ENCODE measurements around the gene DCST1. TPM values are rescaled to one million over a fixed set of nuclear protein-coding genes. Genes with fewer than 3 reads are reported as not detected.

The DCST1 gene
- total and polyA plus RNA-seq, 7 donors: 0.12 to 0.34 TPM; not detected in 5

DNA sequence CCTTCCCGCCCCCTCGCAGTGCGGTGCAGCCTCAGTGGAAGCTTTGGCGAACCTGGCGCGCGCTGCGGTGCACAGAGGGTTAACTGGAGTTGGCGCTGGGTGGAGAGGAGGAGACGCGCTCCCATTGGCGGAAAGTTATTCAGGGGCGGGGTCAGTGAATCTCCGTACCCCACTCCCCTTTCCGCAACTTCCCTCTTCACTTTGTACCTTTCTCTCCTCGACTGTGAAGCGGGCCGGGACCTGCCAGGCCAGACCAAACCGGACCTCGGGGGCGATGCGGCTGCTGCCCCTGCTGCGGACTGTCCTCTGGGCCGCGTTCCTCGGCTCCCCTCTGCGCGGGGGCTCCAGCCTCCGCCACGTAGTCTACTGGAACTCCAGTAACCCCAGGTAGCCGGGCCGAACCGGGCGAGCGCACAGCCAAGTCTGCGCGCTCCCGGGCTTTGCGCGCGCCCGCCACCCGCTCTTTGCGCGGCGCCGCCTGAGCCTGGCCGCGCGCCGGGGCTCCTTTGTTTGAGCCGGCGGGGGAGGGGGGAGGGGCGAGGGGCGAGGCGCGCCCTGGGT lies 30.0 kb downstream of the DCST1 start, which contains the start of gene EFNA4:
EFNA4 (plus strand) TSS at position 191 of the 561 bp plus-strand sequence; CDS start at position 275, 84 bp downstream.
- Histone ChIP-seq H3K4me3 (peak within 1 kb of the TSS; percentile 97), H3K4me1 (peaks cover 19% of the 10 kb centered on the region), H3K27ac (peak within 1 kb of the TSS; percentile 65), H3K9me3 (no peaks in the 10 kb centered on the region), H3K27me3 (ENCODE audit: insufficient read depth in 3 of 3, low read length in 2 of 3) (no peaks in the 10 kb centered on the region), H3K36me3 (ENCODE audit: insufficient read depth in 1 of 2, low read depth in 1 of 2) (peaks cover 0 to 24% of the 10 kb centered on the region in 2 donors)
- TF ChIP-seq, protein P1, sequence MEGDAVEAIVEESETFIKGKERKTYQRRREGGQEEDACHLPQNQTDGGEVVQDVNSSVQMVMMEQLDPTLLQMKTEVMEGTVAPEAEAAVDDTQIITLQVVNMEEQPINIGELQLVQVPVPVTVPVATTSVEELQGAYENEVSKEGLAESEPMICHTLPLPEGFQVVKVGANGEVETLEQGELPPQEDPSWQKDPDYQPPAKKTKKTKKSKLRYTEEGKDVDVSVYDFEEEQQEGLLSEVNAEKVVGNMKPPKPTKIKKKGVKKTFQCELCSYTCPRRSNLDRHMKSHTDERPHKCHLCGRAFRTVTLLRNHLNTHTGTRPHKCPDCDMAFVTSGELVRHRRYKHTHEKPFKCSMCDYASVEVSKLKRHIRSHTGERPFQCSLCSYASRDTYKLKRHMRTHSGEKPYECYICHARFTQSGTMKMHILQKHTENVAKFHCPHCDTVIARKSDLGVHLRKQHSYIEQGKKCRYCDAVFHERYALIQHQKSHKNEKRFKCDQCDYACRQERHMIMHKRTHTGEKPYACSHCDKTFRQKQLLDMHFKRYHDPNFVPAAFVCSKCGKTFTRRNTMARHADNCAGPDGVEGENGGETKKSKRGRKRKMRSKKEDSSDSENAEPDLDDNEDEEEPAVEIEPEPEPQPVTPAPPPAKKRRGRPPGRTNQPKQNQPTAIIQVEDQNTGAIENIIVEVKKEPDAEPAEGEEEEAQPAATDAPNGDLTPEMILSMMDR (IDR thresholded peaks at IDR 0.05): no peak
- peak; percentile 81 to 86 for DNase-seq
- 0% methylated on average over 27 to 56 of the region's 57 CpGs for WGBS, 3 donors
- ATAC-seq: peak; percentile 79 to 92 (median 85)
- intact Hi-C loops (cut with DNase I): loop anchor here in 1 of 2 donors (5.0 to 10.0 kb wide), 2 partner anchors 111 to 399 kb away; no protein-coding TSS in a partner anchor

DNA sequence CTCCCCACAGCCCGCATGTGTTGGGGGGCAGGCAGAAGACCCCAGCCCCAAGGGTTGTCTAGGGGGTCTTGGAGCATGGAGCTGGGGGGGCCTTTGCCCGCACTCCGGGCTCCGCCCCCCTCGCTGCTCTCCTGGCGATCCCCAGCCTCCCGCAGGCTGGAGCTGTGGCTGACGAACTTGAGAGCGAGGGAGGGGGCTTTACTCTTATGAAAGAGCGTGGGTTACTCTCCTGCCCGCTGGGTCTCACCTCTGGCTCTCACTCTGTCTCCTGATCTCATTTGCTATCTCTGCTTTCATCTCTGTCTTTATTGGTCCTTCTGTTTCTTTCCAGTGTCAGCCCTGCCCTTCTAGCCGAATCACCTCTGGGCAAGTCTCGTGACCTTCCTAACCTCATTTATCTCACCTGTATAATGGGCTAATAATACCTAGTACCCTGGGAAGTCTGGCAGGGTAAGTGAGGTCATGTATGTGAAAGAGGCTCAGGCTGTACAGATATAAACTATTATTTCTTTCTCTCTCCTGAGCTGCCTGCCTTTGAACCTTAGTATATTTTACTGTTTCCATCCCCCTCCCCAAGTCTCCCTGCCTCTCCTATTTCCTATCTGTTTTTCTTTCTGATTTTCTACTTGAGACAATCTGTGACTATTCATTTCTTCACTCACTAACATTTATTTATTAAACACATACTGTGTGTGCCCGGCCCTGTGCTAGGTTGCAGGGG lies 30.6 kb downstream of the DCST1 start:
- H3K9me3 ChIP-seq: no peaks in the 10 kb centered on the region
- DNase-seq (no peak), ATAC-seq (peak; percentile 2 to 13 (median 4))
- H3K4me3 ChIP-seq: peak overlapping the region; percentile 97
- no peaks in the 10 kb centered on the region for H3K27me3 ChIP-seq (ENCODE audit: insufficient read depth in 3 of 3, low read length in 2 of 3)
- H3K36me3 ChIP-seq (ENCODE audit: insufficient read depth in 1 of 2, low read depth in 1 of 2): peaks cover 0 to 18% of the 10 kb centered on the region in 2 donors
- WGBS, 3 donors: 14 to 15% (median 14%) methylated on average over 14 of the region's 14 CpGs
- peaks cover 19% of the 10 kb centered on the region for H3K4me1 ChIP-seq
- H3K27ac ChIP-seq: peak overlapping the region; percentile 65
- TF ChIP-seq, protein P1 (IDR thresholded peaks at IDR 0.05): no peak
- intact Hi-C loops (cut with DNase I): loop anchor here in 1 of 2 donors (5.0 to 10.0 kb wide), 2 partner anchors 112 to 399 kb away; no protein-coding TSS in a partner anchor

DNA sequence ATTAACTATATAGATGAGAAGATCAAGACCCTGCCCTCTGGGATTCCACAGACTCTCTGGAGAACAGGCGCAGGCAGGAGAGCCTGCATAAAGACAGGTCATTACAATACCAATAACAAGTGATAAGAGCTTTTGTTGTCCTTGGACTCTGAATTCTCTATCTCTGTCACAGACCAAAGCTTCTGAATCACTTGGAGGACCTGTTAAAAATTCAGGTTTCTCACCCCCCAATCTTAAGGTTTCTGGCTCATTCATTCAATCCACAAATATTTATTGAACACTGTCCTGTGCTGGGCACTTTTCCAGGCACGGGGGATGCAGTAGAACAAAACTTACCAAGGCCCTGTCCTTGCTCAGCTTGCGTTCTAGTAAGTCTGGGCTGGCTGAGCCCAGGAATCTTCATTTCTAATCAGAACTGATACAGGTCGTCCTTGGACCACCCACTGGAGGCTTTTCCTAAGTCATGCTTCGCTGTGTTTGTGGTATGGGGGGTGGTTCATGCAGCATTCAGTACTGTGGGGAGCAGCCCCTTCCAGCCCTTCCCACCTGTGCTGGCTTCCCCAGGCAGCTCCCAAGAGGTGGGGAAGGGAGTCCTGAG lies 31.3 kb downstream of the DCST1 start:
- intact Hi-C loops (cut with DNase I): loop anchor here in 1 of 2 donors (5.0 to 10.0 kb wide), 2 partner anchors 113 to 400 kb away; no protein-coding TSS in a partner anchor
- Histone ChIP-seq H3K4me1 (peaks cover 19% of the 10 kb centered on the region), H3K9me3 (no peaks in the 10 kb centered on the region), H3K36me3 (ENCODE audit: insufficient read depth in 1 of 2, low read depth in 1 of 2) (peaks cover 0 to 13% of the 10 kb centered on the region in 2 donors), H3K27me3 (ENCODE audit: insufficient read depth in 3 of 3, low read length in 2 of 3) (no peaks in the 10 kb centered on the region), H3K4me3 (no peak overlapping the region), H3K27ac (no peak overlapping the region)
- TF ChIP-seq, protein P1 (IDR thresholded peaks at IDR 0.05): no peak
- no peak for ATAC-seq
- 76 to 81% (median 76%) methylated on average over 5 of the region's 5 CpGs for WGBS, 3 donors
- no peak for DNase-seq

DNA sequence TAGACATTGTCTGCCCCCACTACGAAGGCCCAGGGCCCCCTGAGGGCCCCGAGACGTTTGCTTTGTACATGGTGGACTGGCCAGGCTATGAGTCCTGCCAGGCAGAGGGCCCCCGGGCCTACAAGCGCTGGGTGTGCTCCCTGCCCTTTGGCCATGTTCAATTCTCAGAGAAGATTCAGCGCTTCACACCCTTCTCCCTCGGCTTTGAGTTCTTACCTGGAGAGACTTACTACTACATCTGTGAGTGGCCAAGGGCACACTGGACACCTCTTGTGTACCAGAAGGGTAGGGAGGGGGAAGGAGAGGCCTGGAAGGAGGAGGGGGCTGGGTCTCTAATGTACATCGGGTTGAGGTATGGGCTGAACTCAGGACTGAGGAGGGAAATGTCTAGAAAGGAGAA lies 33.2 kb downstream of the DCST1 start:
- TF ChIP-seq, protein P1 (IDR thresholded peaks at IDR 0.05): no peak
- Histone ChIP-seq H3K9me3 (no peaks in the 10 kb centered on the region), H3K27me3 (ENCODE audit: insufficient read depth in 3 of 3, low read length in 2 of 3) (no peaks in the 10 kb centered on the region), H3K27ac (no peak overlapping the region), H3K36me3 (ENCODE audit: insufficient read depth in 1 of 2, low read depth in 1 of 2) (no peaks in the 10 kb centered on the region), H3K4me1 (peaks cover 28% of the 10 kb centered on the region), H3K4me3 (no peak overlapping the region)
- intact Hi-C loops (cut with DNase I): loop anchor here in 1 of 2 donors (10.0 kb wide), 1 partner anchor 402 kb away; no protein-coding TSS in a partner anchor
- ATAC-seq: no peak
- no peak for DNase-seq
- WGBS, 3 donors: 88 to 90% (median 89%) methylated on average over 8 of the region's 8 CpGs

All from psoas muscle (tissue), 8 donors.